Measurements from ENCODE around the gene ABCF3. TPM values are rescaled to one million over a fixed set of nuclear protein-coding genes. Genes with fewer than 3 reads are reported as not detected.

ABCF3 gene
- total RNA-seq, 1 experiment from 2014 or later, result 56.1 TPM

- Histone ChIP-seq H3T11ph (ENCODE audit: low read length) (no peak overlapping the region), H2BK5ac (ENCODE audit: insufficient read length, low read length) (no peak overlapping the region), H4K20me1 (ENCODE audit: control insufficient read depth, insufficient read depth, insufficient read length) (peaks cover 3% of the 10 kb centered on the region), H3K9me3 (ENCODE audit: control insufficient read depth, low read depth, low read length) (no peaks in the 10 kb centered on the region), H3K79me2 (ENCODE audit: insufficient read depth, low read length) (peaks cover 9% of the 10 kb centered on the region; the same call in 1 of the 2 replicates), H3K56ac (ENCODE audit: insufficient read length, low read depth, low read length) (no peak overlapping the region), H2BK20ac (ENCODE audit: low read depth, low read length, poor library complexity, severe bottlenecking) (no peak overlapping the region), H4K91ac (ENCODE audit: insufficient read length, low read depth, low read length) (no peak overlapping the region), H2BK12ac (ENCODE audit: insufficient read length, low read depth, low read length) (no peak overlapping the region), H3K23ac (ENCODE audit: insufficient read length, low read depth, low read length) (no peak overlapping the region), H3K23me2 (ENCODE audit: insufficient read length, low read depth, low read length, poor library complexity, severe bottlenecking) (peaks cover 16% of the 10 kb centered on the region), H4K8ac (replicated peaks; ENCODE audit: insufficient read length, low read depth, low read length) (no peak overlapping the region), H3K9ac (ENCODE audit: extremely low read depth, insufficient read length, low read length) (no peak overlapping the region), H3K4me1 (ENCODE audit: insufficient read depth, low read length) (no peaks in the 10 kb centered on the region; the same call in 1 of the 2 replicates), H3K27ac (ENCODE audit: insufficient read length, low read depth, low read length) (peak overlapping the region; percentile 72), H3K4ac (ENCODE audit: low read depth, low read length) (no peak overlapping the region), H2AFZ (ENCODE audit: low read length) (no peak overlapping the region), H3K14ac (ENCODE audit: insufficient read depth, low read length) (no peak overlapping the region), H3K18ac (ENCODE audit: insufficient read length, low read depth, low read length) (no peak overlapping the region), H2BK15ac (ENCODE audit: low read depth, low read length) (no peak overlapping the region), H2AK5ac (ENCODE audit: insufficient read length, low read length) (no peak overlapping the region), H3K4me2 (ENCODE audit: insufficient read depth, insufficient read length, low read length) (peak overlapping the region; percentile 97), H4K5ac (ENCODE audit: insufficient read length, low read depth, low read length) (no peak overlapping the region), H3K79me1 (ENCODE audit: insufficient read depth, low read depth, low read length, poor library complexity, severe bottlenecking) (peaks cover 7% of the 10 kb centered on the region), H2BK120ac (ENCODE audit: low read depth, low read length, poor library complexity, severe bottlenecking) (no peak overlapping the region), H3K27me3 (ENCODE audit: insufficient read depth, low read length) (no peaks in the 10 kb centered on the region)
- no CpG with 5 or more reads among the region's 4 CpGs for WGBS (ENCODE audit: extremely low coverage, insufficient read length, low lambda C conversion rate)
- Mint-ChIP-seq H3K36me3 (ENCODE audit: insufficient read depth in 1 of 3, low read depth in 3 of 3) (peaks cover 38 to 67% (median 57%) of the 10 kb centered on the region in 3 experiments; a peak in 6 of 7 replicates), H3K4me1 (peaks cover 21 to 31% of the 10 kb centered on the region in 2 experiments), H3K27ac (peak overlapping the region; percentile 34 to 100 (median 72); a peak in 5 of 7 replicates), H3K27me3 (ENCODE audit: low read depth) (no peaks in the 10 kb centered on the region), H3K9me3 (no peaks in the 10 kb centered on the region), H3K4me3 (peak overlapping the region; percentile 95 to 96; a peak in 3 of 5 replicates)
- no peak for DNase-seq
- TF ChIP-seq CTCF (conservative IDR thresholded peaks at IDR 0.05), result no peak
Observed at GRCh38 chr3:184177331-184177731, 8.7 kb upstream of the ABCF3 start.
